Effector CD4-positive, alpha-beta T cell (primary cell): ENCODE measurements around the gene RAD51B.

Experiments
- DNase-seq: peaks from one replicate; pipeline ENCODE4 v3.0.0-alpha.2; 2020

RAD51B gene

GRCh38 chr14:67908052-67908754 lies 88.6 kb downstream of the RAD51B start:
- no peak for DNase-seq

- no peak for DNase-seq
Measured at GRCh38 chr14:67911562-67911961, 92.0 kb downstream of the RAD51B start.

DNA sequence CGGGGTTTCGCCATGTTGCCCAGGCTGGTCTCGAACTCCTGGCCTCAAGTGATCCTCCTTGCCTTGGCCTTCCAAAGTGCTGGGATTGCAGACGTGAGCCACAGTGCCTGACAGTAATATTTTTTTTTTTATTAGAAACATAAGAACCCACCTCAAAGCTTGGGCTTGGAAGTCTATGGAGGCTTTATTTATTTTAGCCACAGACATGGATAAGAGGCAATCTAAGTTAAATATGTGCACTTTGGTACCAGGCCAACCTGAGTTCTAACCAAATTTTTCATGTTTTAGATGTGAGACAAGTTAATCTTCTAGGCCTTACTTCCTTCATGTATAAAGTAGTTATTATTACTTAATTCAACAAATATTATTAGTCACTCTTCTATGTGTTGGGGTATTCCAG lies 96.9 kb downstream of the RAD51B start:
- DNase-seq = no peak

DNA sequence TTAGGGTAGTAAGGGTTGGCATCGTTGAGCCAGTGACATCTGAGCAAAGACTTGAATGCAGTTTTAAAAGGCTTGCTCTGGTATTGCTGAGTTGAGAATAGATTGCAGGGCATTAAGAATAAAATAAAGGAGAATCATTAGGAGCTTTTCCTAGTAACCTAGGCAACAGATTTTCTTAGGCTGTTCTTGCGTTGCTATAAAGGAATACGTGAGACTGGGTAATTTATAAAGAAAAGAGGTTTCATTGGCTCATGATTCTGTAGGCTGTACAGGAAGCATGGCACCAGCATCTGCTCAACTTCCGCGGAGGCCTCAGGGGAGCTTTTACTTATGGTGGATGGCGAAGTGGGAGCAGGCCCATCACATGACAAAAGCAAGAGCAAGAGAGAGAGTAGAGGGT lies 97.4 kb downstream of the RAD51B start:
- no peak for DNase-seq

DNA sequence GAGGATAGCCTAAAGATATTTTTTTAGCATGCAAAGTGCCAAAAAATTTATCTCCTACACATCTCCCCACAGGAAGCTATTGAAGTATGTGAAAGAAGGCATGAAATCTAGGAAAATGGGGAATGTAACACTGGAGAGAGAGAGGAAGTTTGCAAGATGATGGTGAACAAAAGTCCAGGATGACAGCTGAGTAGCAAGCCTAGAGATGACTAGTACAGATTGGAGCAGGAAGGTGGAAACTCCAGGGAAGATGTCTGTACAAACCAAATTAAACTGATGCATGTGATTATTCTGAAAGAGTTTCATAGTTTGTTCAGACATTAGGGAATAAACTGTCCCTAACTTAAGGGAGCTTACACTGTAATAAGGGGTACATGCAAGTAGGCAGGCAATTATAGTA lies 99.3 kb downstream of the RAD51B start:
- no peak for DNase-seq

GRCh38 chr14:67919259-67920032 lies 99.9 kb downstream of the RAD51B start:
- no peak for DNase-seq

GRCh38 chr14:67926821-67927220 lies 107.2 kb downstream of the RAD51B start:
- DNase-seq = no peak

DNA sequence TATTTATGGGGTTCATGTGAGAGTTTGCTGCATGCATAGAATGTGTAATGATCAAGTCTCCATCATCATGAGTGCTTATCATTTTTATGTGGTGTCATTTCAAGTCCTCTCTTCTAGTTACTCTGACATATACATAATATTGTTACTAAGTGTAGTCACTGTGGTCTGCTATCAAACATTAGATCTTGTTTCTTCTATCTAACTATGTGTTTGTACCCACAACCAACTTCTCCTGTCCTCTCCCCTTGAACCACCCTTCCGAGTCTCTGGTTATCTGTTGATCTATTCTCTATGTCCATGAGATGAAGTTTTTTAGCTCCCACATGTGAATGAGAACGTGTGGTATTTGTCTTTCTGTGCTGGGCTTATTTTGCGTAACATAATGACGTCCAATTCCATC lies 107.7 kb downstream of the RAD51B start:
- DNase-seq = no peak

GRCh38 chr14:67928375-67928774 lies 108.8 kb downstream of the RAD51B start:
- no peak for DNase-seq

GRCh38 chr14:67932708-67933246 lies 113.2 kb downstream of the RAD51B start:
- no peak for DNase-seq

DNA sequence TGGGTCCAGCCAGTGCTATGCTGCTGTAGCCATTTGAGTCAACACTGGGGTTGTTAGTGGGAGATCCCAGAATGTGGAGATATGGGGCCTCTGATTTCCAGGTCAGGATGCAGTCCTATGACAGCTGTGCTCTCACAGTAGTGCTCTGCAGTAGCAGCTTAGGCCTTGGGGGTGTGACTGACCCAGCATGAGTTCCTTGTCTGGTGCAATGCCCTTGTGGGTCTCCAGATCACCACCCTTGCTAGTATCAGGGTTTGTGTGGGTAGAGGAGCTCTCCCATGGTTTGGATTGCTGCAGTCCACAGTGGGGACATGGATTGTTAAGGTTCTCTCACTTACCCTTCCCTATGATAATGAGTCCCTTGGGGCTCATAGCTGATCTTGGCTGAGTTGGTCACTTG lies 113.7 kb downstream of the RAD51B start:
- DNase-seq = no peak

DNA sequence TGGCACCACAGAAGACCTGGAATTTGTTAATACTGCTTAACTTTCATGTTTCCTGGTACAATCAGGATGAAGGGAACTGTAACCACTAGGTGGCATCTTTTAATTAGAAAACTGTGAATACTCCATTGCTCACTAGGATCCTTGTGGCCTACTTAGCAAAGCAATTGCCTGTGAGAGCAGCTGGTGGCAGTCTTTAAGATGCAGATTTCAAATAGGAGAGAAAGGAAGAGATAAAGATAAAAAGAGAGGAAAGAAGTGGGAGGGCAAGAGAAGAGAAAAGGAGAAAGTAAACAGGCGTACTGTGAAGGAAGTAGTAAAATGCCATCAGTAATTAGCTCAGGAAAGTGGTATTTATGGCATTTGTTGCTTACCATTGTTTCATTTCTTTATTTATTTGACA lies 114.5 kb downstream of the RAD51B start:
- no peak for DNase-seq

GRCh38 chr14:67934862-67935261 lies 115.3 kb downstream of the RAD51B start:
- no peak for DNase-seq

- DNase-seq = no peak
Measured at GRCh38 chr14:67935371-67935770, 115.8 kb downstream of the RAD51B start.

DNA sequence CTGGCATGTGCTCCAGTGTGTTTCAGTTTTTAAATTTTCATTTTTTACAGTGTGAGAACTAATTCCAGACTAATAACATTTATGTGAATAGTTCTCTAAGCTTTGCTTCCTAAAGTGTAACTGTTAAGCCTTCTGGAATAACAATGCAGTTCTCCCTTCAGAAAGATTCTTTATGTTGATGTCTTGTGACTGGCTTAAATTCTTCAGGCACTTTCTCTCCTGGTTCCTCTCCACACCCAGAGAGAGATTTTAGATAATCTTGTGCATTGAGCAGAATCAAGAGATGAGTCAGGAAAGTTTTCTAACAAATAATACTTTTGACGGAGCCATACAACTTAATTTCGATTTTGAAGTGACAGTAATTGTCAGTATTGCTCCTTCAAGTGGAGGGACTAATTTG lies 118.5 kb downstream of the RAD51B start:
- no peak for DNase-seq

- DNase-seq = no peak
Measured at GRCh38 chr14:67940486-67941455, 121.2 kb downstream of the RAD51B start.

- no peak for DNase-seq
Measured at GRCh38 chr14:67941456-67942018, 122.0 kb downstream of the RAD51B start.

DNA sequence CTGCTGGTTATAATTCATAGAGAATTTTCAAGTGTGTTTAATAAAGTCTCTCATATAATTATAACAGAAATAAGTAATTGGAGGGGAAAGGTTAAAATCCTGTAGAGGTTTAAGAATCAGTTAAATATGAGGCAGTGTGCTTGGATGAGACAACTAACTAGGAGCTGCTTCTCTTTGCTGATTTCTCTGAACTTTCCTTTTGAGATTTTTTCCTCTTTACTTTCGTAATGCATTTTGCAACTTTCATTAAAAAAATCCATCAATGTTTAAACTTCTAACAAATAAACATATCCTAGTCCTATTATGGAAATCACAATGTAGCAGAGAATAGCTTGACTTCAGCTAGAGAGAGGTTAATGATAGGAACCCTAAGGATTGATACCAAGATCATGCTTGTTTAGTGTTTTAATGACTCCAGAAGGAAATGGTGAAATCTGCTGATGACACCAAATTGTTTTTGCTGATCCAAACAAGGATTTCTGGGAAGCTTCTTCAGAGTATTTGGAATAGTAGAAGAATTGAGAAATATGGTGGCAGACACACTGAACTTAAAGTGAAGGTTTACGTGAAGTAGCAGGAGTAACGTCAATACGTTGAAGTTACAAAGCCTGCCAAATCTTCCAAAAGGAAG lies 122.6 kb downstream of the RAD51B start:
- DNase-seq = no peak

DNA sequence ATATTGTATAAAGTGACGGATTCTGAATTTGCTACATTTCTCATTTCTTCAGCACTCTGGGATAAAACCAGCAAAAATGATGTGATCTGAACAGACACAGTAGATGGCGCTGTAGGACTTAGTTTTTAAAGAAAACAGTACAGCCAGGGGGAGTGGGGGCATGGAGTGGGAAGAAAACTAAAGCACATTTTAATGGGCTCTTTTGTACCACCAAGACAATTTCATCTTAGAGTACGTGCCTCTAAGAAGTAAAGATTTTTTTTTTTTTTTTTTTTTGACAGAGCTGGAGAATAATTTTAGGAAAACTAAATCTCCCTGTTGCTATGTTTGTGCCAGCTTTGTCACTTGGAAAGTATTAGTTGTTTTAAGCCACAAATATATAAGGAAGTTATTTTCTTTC lies 124.4 kb downstream of the RAD51B start:
- DNase-seq = peak; percentile 37

GRCh38 chr14:67944605-67945004 lies 125.0 kb downstream of the RAD51B start:
- no peak for DNase-seq

- DNase-seq = no peak
Measured at GRCh38 chr14:67949771-67950170, 130.2 kb downstream of the RAD51B start.

DNA sequence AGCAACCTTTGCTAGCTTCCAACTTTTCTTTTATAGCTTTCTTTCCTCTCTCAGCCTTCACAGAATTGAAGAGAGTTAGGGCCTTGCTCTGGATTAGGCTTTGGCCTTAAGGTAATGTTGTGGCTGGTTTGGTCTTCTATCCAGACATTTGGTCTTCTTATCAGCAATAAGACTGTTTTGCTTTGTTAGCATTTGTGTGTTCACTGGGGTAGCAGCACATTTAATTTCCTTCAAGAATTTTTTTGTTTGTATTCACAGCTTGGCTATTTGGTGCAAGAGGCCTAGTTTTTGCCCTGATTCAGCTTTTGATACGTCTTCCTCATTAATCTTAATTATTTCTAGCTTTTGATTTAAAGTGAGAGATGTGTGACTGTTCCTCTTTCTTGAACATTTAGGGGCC lies 130.8 kb downstream of the RAD51B start:
- DNase-seq = no peak
